Measurements from ENCODE around the gene TBC1D5.
"Not testable (repeated sequence)": the region's sequence is repeated elsewhere in the genome, so short reads cannot be mapped to it uniquely, and the experiment has no call there.

TBC1D5 gene

GRCh38 chr3:17135696-17136095 lies 606.7 kb downstream of the TBC1D5 start:
- Histone ChIP-seq H3K4me1 (ENCODE audit: control insufficient read depth, low read depth, low read length) (no peaks in the 10 kb centered on the region), H3K9ac (ENCODE audit: low read length) (no peak overlapping the region), H3K4me3 (ENCODE audit: low read length) (no peak overlapping the region), H3K9me3 (ENCODE audit: control insufficient read depth, low read depth, low read length) (no peaks in the 10 kb centered on the region), H3K27ac (ENCODE audit: low read length) (no peak overlapping the region), H3K36me3 (ENCODE audit: control insufficient read depth, low read depth, low read length) (no peaks in the 10 kb centered on the region), H3K27me3 (ENCODE audit: control insufficient read depth, insufficient read depth, low read length) (no peaks in the 10 kb centered on the region)

GRCh38 chr3:17133632-17134545 lies 608.5 kb downstream of the TBC1D5 start:
- Histone ChIP-seq H3K4me3 (ENCODE audit: low read length) (no peak overlapping the region), H3K9ac (ENCODE audit: low read length) (no peak overlapping the region), H3K27ac (ENCODE audit: low read length) (no peak overlapping the region), H3K4me1 (ENCODE audit: control insufficient read depth, low read depth, low read length) (no peaks in the 10 kb centered on the region), H3K9me3 (ENCODE audit: control insufficient read depth, low read depth, low read length) (no peaks in the 10 kb centered on the region), H3K36me3 (ENCODE audit: control insufficient read depth, low read depth, low read length) (no peaks in the 10 kb centered on the region), H3K27me3 (ENCODE audit: control insufficient read depth, insufficient read depth, low read length) (no peaks in the 10 kb centered on the region)

- Histone ChIP-seq H3K4me1 (ENCODE audit: control insufficient read depth, low read depth, low read length) (no peaks in the 10 kb centered on the region), H3K4me3 (ENCODE audit: low read length) (no peak overlapping the region), H3K9me3 (ENCODE audit: control insufficient read depth, low read depth, low read length) (no peaks in the 10 kb centered on the region), H3K36me3 (ENCODE audit: control insufficient read depth, low read depth, low read length) (no peaks in the 10 kb centered on the region), H3K9ac (ENCODE audit: low read length) (no peak overlapping the region), H3K27me3 (ENCODE audit: control insufficient read depth, insufficient read depth, low read length) (no peaks in the 10 kb centered on the region), H3K27ac (ENCODE audit: low read length) (no peak overlapping the region)
Observed at GRCh38 chr3:17132286-17133115, 609.9 kb downstream of the TBC1D5 start.

GRCh38 chr3:17130956-17131355 lies 611.5 kb downstream of the TBC1D5 start:
- H3K36me3 ChIP-seq (ENCODE audit: control insufficient read depth, low read depth, low read length), result no peaks in the 10 kb centered on the region
- no peaks in the 10 kb centered on the region for H3K4me1 ChIP-seq (ENCODE audit: control insufficient read depth, low read depth, low read length)
- H3K9ac ChIP-seq (ENCODE audit: low read length), result no peak overlapping the region

DNA sequence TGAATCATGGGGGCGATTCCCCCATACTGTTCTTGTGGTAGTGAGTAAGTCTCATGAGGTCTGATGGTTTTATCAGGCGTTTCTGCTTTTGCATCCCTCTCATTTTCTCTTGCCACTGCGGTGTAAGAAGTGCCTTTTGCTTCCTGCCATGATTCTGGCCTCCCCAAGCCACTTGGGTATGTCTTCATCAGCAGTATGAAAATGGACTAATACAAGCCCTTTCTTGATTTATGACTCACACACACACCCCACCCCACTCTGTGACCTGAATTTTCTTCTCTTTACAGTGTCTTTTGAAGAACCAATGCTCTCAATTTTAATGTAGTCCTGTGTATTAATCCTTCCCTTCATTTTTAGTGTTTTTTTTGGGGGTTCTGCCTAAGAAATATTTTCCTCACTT lies 612.9 kb downstream of the TBC1D5 start:
- Histone ChIP-seq H3K27ac (ENCODE audit: low read length) (no peak overlapping the region), H3K36me3 (ENCODE audit: control insufficient read depth, low read depth, low read length) (no peaks in the 10 kb centered on the region), H3K4me1 (ENCODE audit: control insufficient read depth, low read depth, low read length) (no peaks in the 10 kb centered on the region), H3K27me3 (ENCODE audit: control insufficient read depth, insufficient read depth, low read length) (no peaks in the 10 kb centered on the region), H3K4me3 (ENCODE audit: low read length) (no peak overlapping the region), H3K9ac (ENCODE audit: low read length) (no peak overlapping the region), H3K9me3 (ENCODE audit: control insufficient read depth, low read depth, low read length) (no peaks in the 10 kb centered on the region)

More at GRCh38 chr3:17130956-17131355, 611.5 kb downstream of the TBC1D5 start:
- Histone ChIP-seq H3K27ac (ENCODE audit: low read length) (no peak overlapping the region), H3K9me3 (ENCODE audit: control insufficient read depth, low read depth, low read length) (no peaks in the 10 kb centered on the region), H3K4me3 (ENCODE audit: low read length) (no peak overlapping the region), H3K27me3 (ENCODE audit: control insufficient read depth, insufficient read depth, low read length) (no peaks in the 10 kb centered on the region)

DNA sequence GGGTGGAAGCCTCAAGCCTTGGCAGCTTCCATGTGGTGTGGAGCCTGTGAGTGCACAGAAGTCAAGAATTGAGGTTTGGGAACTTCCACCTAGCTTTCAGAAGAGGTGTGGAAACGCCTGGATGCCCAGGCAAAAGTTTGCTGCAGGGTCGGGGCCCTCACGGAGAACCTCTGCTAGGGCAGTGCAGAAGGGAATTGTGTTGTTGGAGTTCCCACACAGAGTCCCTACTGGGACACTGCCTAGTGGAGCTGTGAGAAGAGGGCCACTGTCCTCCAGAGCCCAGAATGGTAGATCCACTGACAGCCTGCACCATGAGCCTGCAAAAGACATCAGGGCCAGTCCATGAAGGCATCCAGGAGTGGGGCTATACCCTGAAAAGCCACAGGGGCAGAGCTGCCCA lies 613.8 kb downstream of the TBC1D5 start:
- not testable (repeated sequence) for H3K27me3 ChIP-seq (ENCODE audit: control insufficient read depth, insufficient read depth, low read length)

DNA sequence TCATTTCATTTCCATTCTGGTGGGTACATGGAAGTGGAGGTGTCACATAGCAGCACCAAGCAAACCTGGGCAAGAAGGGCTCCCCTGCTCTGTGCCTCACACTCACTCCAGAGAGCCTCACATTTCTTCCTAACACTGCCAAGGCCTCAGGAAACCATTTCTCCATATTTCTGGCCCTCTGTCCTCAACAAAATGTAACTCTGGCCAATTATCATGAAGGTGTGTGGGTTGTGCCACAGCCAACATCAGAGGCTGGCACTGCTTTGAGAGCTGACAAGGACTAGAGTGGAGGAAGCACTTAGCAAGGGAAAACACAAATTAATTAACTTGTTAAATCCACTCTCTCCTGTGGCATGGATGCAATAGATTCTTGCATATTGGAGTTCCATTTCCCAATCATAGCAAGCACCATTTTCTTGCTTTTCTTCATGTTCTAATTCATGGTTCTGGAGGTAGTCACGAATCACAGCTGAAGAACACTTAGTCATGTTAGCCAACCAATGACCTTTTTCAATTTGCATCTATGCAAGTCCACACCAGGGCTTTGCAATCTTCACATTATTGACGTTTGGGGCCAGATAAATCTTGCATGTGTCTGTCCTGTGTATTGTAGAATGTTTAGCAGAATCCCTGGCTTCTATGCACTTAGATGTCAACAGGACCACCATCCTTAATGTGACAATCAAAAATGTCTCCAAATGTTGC lies 616.5 kb downstream of the TBC1D5 start:
- Histone ChIP-seq H3K27me3 (ENCODE audit: control insufficient read depth, insufficient read depth, low read length) (no peaks in the 10 kb centered on the region), H3K9me3 (ENCODE audit: control insufficient read depth, low read depth, low read length) (no peaks in the 10 kb centered on the region), H3K4me1 (ENCODE audit: control insufficient read depth, low read depth, low read length) (no peaks in the 10 kb centered on the region), H3K36me3 (ENCODE audit: control insufficient read depth, low read depth, low read length) (no peaks in the 10 kb centered on the region), H3K9ac (ENCODE audit: low read length) (no peak overlapping the region), H3K4me3 (ENCODE audit: low read length) (no peak overlapping the region), H3K27ac (ENCODE audit: low read length) (no peak overlapping the region)

More for the DNA sequence above, 613.8 kb downstream of the TBC1D5 start:
- H3K4me3 ChIP-seq (ENCODE audit: low read length); H3K9ac ChIP-seq (ENCODE audit: low read length); H3K9me3 ChIP-seq (ENCODE audit: control insufficient read depth, low read depth, low read length); H3K36me3 ChIP-seq (ENCODE audit: control insufficient read depth, low read depth, low read length); H3K4me1 ChIP-seq (ENCODE audit: control insufficient read depth, low read depth, low read length); H3K27ac ChIP-seq (ENCODE audit: low read length): not testable (repeated sequence)

GRCh38 chr3:17122758-17123157 lies 619.7 kb downstream of the TBC1D5 start:
- Histone ChIP-seq H3K27me3 (ENCODE audit: control insufficient read depth, insufficient read depth, low read length) (no peaks in the 10 kb centered on the region), H3K4me1 (ENCODE audit: control insufficient read depth, low read depth, low read length) (no peaks in the 10 kb centered on the region), H3K4me3 (ENCODE audit: low read length) (no peak overlapping the region), H3K9me3 (ENCODE audit: control insufficient read depth, low read depth, low read length) (no peaks in the 10 kb centered on the region), H3K27ac (ENCODE audit: low read length) (no peak overlapping the region), H3K36me3 (ENCODE audit: control insufficient read depth, low read depth, low read length) (no peaks in the 10 kb centered on the region), H3K9ac (ENCODE audit: low read length) (no peak overlapping the region)

DNA sequence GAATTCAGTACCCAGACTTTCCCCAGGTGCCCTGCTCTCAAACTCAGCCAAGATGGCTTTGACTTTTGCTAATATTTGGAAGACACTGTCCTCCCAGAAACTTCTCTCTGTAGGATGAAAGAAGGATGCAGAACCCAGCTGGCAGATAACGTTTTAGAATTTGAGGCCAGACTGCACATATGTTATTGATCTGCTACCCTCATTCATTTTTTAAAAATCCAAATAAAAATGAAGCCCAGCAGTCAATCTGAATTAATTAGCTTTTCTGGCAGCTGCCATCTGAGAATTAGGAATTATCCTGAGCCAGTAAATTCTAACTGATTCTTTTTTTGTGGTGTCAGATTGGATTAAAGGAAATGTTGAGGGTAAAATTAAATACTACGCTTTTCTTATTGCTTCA lies 621.1 kb downstream of the TBC1D5 start:
- Histone ChIP-seq H3K4me3 (ENCODE audit: low read length) (no peak overlapping the region), H3K27me3 (ENCODE audit: control insufficient read depth, insufficient read depth, low read length) (no peaks in the 10 kb centered on the region), H3K9ac (ENCODE audit: low read length) (no peak overlapping the region), H3K27ac (ENCODE audit: low read length) (no peak overlapping the region), H3K4me1 (ENCODE audit: control insufficient read depth, low read depth, low read length) (no peaks in the 10 kb centered on the region), H3K9me3 (ENCODE audit: control insufficient read depth, low read depth, low read length) (no peaks in the 10 kb centered on the region), H3K36me3 (ENCODE audit: control insufficient read depth, low read depth, low read length) (no peaks in the 10 kb centered on the region)

DNA sequence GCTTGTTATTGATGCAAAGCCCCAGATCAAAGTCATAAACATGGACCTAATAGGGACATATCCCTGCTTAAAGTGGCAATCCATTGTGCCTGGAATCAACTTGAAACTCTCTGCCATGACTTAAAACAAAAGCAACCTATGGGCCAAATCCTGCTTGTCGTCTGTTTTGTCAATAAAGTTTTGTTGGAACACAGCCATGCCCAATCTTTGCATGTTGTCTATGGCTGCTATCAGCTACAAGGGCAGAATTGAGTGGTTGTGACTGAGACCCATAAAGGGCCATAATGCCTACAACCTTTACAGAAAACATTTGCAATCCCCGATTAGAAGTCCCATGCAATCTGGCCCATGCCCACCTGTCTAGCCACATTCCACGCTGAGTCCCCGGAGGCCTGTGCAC lies 622.3 kb downstream of the TBC1D5 start:
- no peaks in the 10 kb centered on the region for H3K27me3 ChIP-seq (ENCODE audit: control insufficient read depth, insufficient read depth, low read length)
- H3K4me1 ChIP-seq (ENCODE audit: control insufficient read depth, low read depth, low read length), result no peaks in the 10 kb centered on the region
- no peaks in the 10 kb centered on the region for H3K36me3 ChIP-seq (ENCODE audit: control insufficient read depth, low read depth, low read length)
- H3K9me3 ChIP-seq (ENCODE audit: control insufficient read depth, low read depth, low read length), result no peaks in the 10 kb centered on the region
- H3K9ac ChIP-seq (ENCODE audit: low read length), result no peak overlapping the region
- no peak overlapping the region for H3K4me3 ChIP-seq (ENCODE audit: low read length)
- H3K27ac ChIP-seq (ENCODE audit: low read length), result no peak overlapping the region
